Type B pancreatic cell (in vitro differentiated cells): ENCODE data around the gene NAGS. TPM values are rescaled to one million over a fixed set of nuclear protein-coding genes. Genes with fewer than 3 reads are reported as not detected.

Source experiments
- DNase-seq: peaks from one replicate; pipeline ENCODE4 v3.0.0; 2021; ENCODE audit warnings: mixed read lengths; ENCODE audit not compliant: unreplicated experiment; ENCODE audit errors: extremely low spot score
- H3K27ac Mint-ChIP-seq: 2 replicates; pipeline ENCODE4 v1.8.0; 2021; ENCODE audit warnings: mild to moderate bottlenecking, mixed read lengths
- H3K27me3 Mint-ChIP-seq: 2 replicates; pipeline ENCODE4 v1.8.0; 2021; ENCODE audit warnings: mixed read lengths
- H3K36me3 Mint-ChIP-seq: 2 replicates; pipeline ENCODE4 v1.8.0; 2021; ENCODE audit warnings: mixed read lengths
- H3K4me1 Mint-ChIP-seq: one replicate; pipeline ENCODE4 v1.8.0; 2021; ENCODE audit warnings: mixed read lengths; ENCODE audit not compliant: unreplicated experiment
- H3K4me3 Mint-ChIP-seq: 2 replicates; pipeline ENCODE4 v1.8.0; 2021; ENCODE audit warnings: mild to moderate bottlenecking, mixed read lengths
- H3K9me3 Mint-ChIP-seq: 2 replicates; pipeline ENCODE4 v1.8.0; 2021; ENCODE audit warnings: mixed read lengths
- total RNA-seq: library from RNA; stranded (reverse); gene quantifications from 2 replicates; pipeline ENCODE4 v1.2.1, GENCODE V29; 2021; ENCODE audit warnings: low replicate concordance
- TF ChIP-seq, protein P1 (sequence below): fragments of 200-600 bp; sonication (generic); conservative IDR thresholded peaks from 2 replicates; pipeline ENCODE4 v1.5.0; 2021; ENCODE audit warnings: antibody characterized with exemption, mild to moderate bottlenecking

Gene NAGS
- total RNA-seq, 1 donor from 2014 or later, result 2.1 TPM

DNA sequence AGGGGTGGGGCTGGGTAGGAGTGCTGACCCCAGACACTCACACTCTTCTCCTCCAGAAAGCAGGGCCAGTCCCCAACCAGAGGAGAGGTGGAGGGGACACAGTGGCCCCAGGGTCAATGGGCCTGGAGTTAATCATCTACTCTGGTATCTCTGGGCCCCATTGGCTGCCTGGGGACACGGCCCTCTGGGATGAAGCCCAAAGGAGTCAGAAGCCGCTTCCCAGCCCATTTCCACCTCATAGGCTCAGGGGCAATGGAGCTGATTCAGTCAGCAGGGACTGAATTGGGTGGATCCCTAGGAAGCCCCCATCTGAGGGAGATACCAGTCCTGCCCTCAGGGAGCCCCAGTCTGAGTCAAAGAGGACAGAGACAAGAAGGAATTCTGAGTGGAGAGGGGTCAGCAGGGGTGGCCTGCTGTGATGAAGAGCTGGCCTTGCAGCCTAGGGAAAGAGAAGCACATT lies 2.9 kb upstream of the NAGS start:
- peak overlapping the region; percentile 25 for H3K4me3 Mint-ChIP-seq
- no peak for DNase-seq
- H3K36me3 Mint-ChIP-seq, result no peaks in the 10 kb centered on the region
- TF ChIP-seq, protein P1, sequence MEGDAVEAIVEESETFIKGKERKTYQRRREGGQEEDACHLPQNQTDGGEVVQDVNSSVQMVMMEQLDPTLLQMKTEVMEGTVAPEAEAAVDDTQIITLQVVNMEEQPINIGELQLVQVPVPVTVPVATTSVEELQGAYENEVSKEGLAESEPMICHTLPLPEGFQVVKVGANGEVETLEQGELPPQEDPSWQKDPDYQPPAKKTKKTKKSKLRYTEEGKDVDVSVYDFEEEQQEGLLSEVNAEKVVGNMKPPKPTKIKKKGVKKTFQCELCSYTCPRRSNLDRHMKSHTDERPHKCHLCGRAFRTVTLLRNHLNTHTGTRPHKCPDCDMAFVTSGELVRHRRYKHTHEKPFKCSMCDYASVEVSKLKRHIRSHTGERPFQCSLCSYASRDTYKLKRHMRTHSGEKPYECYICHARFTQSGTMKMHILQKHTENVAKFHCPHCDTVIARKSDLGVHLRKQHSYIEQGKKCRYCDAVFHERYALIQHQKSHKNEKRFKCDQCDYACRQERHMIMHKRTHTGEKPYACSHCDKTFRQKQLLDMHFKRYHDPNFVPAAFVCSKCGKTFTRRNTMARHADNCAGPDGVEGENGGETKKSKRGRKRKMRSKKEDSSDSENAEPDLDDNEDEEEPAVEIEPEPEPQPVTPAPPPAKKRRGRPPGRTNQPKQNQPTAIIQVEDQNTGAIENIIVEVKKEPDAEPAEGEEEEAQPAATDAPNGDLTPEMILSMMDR, result no peak
- H3K27ac Mint-ChIP-seq, result no peak overlapping the region
- peaks cover 6% of the 10 kb centered on the region for H3K4me1 Mint-ChIP-seq
- H3K9me3 Mint-ChIP-seq, result no peaks in the 10 kb centered on the region
- H3K27me3 Mint-ChIP-seq, result peaks cover 60% of the 10 kb centered on the region

DNA sequence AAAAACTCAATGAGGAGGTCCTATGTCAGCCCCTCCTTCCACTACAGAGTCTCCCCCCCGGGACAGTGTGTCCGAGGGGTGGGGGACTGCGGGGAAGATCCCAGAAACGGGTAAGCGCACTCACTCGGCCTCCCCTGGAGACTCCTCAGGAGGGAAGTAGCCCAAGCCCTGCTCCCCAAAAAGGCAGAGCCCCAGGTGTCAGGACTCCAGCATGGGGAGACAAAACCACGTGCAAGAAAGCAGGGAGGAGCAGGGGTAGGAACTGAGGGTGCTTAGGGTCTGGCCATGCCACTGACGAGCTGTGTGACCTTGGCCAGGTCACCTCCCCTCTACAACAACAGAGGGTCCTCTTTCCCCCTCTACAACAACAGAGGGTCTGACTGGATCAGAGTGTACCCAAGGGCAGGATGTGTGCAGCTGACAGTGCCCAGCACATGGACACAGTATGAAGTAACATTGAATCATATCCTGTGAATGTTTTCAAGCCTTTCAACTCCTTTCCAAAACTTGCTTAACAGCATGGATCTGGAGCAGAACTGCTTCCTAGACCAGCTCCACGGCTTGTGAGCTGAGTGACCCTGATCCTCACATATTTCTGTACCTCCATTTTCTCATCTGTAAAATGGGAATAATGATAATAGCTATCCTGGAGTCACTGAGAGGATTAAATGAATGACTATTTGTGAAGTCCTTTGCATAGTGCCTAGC lies 2.1 kb upstream of the NAGS start:
- Mint-ChIP-seq H3K4me3 (no peak overlapping the region), H3K27me3 (peaks cover 66% of the 10 kb centered on the region), H3K9me3 (no peaks in the 10 kb centered on the region), H3K27ac (no peak overlapping the region), H3K4me1 (peaks cover 6% of the 10 kb centered on the region), H3K36me3 (no peaks in the 10 kb centered on the region)
- TF ChIP-seq, protein P1, result no peak
- no peak for DNase-seq

DNA sequence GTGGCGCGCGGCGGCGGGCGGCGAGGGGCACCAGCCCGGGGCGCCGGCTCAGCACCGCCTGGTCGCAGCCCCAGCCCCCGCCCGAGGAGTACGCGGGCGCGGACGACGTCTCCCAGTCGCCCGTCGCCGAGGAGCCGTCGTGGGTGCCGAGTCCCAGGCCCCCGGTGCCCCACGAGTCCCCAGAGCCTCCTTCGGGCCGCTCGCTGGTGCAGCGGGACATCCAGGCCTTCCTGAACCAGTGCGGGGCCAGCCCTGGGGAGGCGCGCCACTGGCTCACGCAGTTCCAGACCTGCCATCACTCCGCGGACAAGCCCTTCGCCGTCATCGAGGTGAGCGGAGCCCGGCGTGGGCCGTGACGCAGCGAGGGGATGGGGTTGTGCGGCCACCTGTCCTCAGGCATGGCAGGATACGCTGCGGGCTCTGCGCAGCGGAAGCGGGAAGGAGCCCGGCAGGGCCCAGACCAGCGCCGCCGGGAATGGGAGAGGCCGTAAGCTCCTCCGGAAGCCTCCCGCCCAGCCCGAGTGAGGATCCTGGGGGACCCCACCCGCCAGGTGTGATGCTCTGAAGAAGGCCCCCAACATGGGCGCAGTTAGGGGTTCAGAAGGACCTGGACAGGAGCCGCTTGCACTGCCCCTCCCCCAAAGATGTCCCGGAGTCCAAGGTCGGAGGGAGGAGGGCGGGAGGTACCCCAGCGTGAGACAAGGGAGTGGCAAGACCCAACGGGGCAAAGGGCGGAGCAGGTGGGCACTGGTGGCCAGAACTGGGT lies 522 bp downstream of the NAGS start:
- Mint-ChIP-seq H3K4me1 (peaks cover 13% of the 10 kb centered on the region), H3K4me3 (peak overlapping the region; percentile 65), H3K27ac (no peak overlapping the region), H3K27me3 (peaks cover 59% of the 10 kb centered on the region), H3K9me3 (no peaks in the 10 kb centered on the region), H3K36me3 (peaks cover 3% of the 10 kb centered on the region)
- TF ChIP-seq, protein P1, result no peak
- no peak for DNase-seq

DNA sequence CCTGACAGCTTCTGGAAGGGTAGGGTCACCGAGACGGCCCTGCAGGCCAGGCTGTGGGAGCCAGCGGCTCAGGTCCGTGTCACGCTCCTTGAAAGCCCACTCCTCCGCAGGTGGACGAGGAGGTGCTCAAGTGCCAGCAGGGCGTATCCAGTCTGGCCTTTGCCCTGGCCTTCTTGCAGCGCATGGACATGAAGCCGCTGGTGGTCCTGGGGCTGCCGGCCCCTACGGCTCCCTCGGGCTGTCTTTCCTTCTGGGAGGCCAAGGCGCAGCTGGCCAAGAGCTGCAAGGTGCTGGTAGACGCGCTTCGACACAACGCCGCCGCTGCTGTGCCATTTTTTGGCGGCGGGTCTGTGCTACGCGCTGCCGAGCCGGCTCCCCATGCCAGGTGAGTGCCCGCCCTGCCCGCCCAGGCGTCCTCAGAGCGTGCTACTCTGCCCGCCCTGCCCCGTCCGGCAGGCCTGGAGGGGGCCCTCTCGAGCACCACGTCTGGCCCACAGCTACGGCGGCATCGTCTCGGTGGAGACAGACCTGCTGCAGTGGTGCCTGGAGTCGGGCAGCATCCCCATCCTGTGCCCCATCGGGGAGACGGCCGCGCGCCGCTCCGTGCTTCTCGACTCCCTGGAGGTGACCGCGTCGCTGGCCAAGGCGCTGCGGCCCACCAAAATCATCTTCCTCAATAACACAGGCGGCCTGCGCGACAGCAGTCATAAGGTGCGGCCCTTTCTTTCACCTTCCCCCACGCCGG lies 1.3 kb downstream of the NAGS start:
- no peak for DNase-seq
- H3K4me1 Mint-ChIP-seq, result peaks cover 13% of the 10 kb centered on the region
- peaks cover 54% of the 10 kb centered on the region for H3K27me3 Mint-ChIP-seq
- peak overlapping the region; percentile 90 for H3K4me3 Mint-ChIP-seq
- peak overlapping the region; percentile 77 for H3K27ac Mint-ChIP-seq
- no peaks in the 10 kb centered on the region for H3K9me3 Mint-ChIP-seq
- peaks cover 5% of the 10 kb centered on the region for H3K36me3 Mint-ChIP-seq
- TF ChIP-seq, protein P1, result peak; percentile 24

DNA sequence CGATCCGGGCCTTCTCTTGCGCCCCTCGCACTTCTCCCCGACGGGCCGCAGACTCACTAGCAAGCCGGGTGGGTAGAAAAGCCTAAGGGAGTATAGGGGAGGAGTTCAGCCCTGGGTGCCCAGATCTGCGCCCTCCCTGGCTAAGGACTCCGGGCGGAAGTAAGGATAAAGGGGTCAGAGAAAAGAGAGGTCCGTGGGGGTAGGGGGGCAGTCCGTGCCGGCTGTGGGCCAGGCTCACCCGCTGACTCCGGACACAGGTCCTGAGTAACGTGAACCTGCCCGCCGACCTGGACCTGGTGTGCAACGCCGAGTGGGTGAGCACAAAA lies 1.8 kb downstream of the NAGS start:
- Mint-ChIP-seq H3K36me3 (peaks cover 6% of the 10 kb centered on the region), H3K27ac (peak overlapping the region; percentile 77), H3K4me3 (peak overlapping the region; percentile 90), H3K9me3 (no peaks in the 10 kb centered on the region), H3K27me3 (peaks cover 50% of the 10 kb centered on the region), H3K4me1 (peaks cover 13% of the 10 kb centered on the region)
- TF ChIP-seq, protein P1, result no peak
- DNase-seq, result no peak
